CD4-positive, alpha-beta T cell treated with Interferon gamma for 1 hour (primary cell): Measurements from ENCODE around the gene CRIM1.

Experiments
- DNase-seq: peaks from one replicate; pipeline ENCODE4 v3.0.0-alpha.2; 2020

CRIM1 gene

DNA sequence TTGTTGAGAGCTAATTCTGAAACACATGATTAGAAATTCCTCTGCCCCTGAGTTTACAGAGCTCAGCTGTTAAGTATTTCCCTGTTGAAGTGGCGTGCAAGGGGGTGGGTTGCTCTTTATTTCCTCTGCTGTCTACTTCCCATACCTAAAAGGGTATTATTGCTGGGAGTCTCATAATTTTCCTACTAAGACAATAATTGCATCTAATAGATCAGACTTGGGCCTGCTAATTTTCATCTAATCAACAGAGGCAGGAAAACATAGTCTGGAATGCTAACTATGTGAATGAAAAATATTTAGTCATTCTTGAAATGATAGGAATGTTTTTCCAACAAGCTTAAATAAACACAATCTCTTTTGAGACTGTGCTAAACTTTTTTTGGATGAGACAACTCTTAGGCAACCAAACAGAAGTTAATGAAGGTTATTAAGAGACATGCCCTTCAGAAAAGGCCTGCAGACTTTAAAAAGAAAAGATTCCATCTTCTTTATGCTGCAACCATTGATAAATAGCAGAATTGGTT is 131.0 kb downstream of the CRIM1 start:
- no peak for DNase-seq

DNA sequence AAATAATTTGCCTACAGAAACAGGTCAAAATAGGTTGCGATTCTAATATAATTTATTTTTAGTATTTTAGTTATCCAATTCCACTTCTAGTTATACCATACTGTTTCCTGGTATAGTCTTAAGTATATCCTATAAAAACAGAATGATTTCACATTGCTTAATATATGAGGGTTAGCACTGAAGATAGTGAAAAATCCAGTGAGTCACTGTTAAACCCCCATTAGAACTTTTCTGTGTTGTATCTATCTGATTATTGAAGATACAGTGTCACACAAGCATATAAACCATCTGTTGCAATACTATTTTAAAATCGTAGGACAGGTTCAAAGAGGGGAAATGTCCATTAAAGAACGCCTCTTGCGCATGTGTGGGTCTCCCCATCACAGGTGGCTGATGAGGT is 132.4 kb downstream of the CRIM1 start:
- no peak for DNase-seq

DNA sequence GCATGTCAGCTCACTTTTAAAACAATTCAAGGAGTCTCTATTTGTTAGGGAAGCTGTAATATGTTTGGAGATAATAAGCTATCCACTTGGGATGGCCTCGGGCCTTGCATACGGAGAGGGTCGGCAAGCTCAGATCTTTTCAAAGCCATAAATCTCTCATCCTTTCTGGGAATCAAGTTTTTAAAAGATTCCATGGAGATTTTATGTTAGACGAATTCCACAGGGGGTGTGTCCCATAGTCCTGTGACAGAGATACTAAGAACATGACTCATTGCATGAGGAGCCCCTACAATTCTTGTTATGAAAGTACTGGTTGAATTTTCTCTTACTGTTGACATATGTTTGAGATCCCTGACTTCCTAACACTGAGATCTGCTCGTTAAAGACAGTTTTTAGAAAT is 133.7 kb downstream of the CRIM1 start:
- DNase-seq: no peak

DNA sequence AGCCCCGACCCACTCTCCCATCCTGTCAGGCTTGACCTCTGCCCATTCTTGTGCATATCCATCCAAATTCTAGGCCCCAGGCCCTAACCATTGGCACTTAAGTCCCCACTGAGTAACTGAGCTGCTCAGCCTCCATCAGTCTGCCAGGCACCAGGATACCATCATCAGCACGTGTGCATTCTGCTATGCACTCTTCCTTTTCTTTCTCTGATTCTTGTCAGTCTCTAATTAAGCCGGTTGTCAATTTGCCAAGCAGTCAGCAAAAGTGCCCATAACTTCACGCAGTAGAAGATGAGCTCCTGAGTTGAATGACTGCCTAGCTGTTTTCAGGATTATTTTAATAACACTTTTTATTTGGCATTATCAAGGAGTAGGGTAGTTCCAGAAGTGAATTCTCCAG is 135.2 kb downstream of the CRIM1 start:
- no peak for DNase-seq

DNA sequence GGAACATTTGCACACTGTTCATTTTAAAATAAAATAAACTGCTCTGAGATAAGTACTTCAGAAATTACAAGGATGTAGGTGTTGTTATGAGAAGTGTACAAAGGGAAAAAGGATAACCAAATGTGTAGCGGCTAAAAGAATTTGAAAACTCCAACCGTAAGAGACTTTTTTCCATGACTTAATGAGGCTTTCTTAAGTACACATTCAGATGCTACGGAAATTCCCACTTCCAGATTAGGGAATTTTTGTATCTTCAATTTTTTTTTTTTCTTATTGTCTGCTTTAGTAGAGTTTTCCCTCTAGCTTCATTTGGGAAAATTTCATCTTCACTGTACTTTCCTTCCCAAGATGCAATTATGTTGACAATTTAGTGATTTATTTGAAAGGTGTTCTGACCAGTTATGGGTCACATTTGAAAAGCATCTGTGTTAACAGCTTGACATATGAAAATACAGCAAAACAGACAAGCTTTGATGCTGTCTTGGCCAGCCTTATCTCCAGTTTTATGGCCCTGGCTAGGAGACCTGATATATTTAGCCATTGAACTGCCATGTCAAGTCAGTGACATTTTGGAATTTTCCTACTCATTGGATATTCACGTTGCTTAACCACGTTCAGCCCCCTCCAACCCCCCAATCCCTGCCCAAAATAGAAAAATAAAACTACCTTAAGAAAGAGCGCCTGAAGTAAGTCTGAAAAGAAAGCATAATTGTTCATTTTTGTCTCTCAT is 136.8 kb downstream of the CRIM1 start:
- no peak for DNase-seq

DNA sequence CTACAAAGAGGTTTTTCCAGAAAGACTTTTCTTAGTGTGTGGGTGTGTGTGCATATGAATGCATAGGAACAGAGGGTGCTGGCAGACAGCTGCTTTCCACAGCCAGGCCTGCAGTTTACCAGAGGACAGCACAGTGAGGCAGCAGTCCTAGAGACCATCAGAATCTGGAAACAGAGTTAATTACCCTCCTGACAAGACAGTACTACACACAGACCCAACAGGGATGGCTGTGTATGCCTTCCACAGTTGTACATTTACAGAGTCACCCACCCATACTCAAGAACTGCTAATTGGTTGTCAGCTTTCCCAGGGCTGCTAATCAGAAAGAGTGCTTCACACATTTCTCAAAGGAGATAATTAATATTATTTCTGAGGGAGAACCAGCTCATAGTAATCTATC is 137.7 kb downstream of the CRIM1 start:
- no peak for DNase-seq

DNA sequence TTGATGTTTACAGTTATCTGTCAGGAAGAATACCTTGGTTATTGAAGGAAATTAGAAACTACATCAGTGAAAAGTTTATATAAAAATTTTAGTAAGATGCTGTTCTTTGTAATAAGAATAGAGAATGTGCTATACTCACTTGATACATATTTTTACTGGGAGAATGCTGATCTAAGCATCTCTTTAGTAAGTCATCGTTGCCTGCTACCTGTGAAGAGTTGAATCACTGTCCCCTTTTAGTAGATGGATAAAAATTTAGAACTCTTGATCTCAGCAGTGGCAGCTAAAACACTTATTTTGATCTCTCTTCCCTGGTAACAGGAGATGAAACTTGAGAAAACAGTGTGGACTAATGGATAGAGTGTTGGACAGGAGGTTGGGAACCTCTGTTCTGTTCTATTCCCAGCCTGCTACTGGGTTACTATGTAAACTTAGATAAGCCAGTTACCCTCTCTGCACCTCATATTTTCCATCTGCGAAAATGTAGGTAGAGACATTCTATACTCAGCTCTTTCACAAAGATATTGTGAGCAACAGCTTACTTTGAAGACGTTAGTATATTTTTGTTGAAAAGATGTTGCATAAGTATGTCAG is 142.1 kb downstream of the CRIM1 start:
- no peak for DNase-seq

DNA sequence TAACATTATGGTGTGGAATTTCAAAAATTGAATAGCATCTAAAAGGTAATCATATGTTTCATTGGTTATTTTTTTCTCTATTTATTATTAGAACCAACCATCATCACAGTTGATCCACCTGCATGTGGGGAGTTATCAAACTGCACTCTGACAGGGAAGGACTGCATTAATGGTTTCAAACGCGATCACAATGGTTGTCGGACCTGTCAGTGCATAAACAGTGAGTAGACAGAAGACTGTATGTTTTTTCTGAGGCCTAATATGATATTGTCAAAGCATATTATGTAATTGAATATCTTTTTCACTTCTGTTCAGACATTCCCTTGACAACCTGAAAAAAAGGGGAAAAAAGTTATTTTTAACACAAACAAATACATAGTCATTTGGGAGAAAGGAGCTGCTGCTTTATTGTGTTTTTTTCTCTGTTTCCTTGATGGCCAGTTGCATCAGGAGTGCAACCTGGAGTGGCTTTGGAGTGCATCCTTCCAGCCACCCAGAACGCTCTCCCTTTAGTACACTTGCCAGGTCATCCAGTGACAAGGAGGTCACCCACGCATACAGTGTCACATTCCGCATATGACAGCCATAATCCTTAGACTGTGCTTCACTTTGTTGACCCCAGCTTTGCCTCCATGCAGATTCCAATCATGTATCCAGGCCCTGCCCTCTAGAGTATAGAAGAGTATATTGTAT is 143.7 kb downstream of the CRIM1 start:
- DNase-seq: no peak

DNA sequence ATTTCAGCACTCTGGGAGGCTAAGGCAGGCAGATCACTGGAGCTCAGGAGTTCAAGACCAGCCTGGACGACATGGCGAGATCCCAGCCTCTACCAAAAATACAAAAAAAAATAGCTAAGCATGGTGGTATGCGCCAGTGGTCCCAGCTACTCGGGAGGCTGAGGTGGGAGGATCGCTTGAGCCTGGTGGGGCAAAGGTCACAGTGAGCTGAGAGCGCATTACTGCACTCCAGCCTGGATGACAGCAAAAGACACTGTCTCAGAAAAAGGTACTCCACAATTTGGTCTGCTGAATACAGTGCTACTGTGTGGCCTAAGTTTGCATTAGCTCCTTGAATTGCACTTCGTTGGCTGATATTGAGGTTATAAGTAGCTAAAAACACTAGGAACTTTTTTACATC is 144.5 kb downstream of the CRIM1 start:
- no peak for DNase-seq

DNA sequence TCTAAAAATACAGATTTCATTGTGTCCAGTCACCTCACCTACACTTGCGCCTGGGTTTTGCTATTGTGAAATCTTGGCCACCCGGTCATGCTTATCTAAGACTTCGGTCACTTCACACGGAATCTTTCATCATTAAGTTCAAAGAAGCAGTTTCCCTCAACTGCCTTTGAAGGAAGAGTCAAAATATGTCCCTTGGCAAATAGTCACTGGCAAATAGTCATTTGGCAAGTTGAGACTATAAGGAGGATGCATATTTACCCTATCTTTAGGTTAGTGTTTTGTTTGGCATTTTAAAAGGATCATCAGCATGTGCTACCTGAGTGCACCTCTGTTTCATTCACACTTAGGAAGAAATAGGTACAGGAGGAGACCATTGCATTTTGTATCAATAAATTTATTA is 146.5 kb downstream of the CRIM1 start:
- no peak for DNase-seq

DNA sequence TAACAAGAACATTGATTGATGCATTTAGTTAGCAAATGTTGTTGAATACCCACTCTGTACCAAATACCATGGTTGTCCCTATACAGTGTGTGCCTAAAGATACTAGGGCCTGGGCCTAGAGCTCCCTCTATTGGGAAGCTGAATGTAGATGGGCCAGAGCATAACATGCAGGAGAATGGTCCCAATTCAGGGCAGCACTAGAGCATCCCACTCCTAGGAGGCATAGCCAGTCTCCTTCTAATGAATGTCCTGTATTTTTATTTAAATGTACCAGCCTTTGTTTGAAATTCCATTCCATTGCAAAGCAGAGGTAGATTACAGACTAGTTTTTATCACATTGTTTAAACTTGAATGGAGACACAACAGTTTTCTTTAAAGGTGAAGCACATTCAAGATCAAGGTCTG is 151.8 kb downstream of the CRIM1 start:
- DNase-seq: peak; percentile 9

DNA sequence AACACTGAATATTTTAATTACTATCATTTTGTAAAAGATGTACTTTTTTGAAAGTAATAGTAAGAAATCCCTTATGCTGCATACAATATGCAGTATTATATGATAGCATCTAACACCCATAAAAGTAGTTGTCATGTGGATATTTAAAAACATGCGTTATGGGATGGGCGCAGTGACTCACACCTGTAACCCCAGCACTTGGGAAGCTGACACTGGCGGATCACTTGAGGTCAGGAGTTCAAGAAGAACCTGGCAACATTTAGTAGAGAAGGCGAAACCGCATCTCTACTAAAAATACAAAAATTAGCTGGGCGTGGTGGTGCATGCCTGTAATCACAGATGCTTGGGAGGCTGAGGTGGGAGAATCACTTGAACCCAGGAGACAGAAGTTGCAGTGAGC is 153.5 kb downstream of the CRIM1 start:
- no peak for DNase-seq

DNA sequence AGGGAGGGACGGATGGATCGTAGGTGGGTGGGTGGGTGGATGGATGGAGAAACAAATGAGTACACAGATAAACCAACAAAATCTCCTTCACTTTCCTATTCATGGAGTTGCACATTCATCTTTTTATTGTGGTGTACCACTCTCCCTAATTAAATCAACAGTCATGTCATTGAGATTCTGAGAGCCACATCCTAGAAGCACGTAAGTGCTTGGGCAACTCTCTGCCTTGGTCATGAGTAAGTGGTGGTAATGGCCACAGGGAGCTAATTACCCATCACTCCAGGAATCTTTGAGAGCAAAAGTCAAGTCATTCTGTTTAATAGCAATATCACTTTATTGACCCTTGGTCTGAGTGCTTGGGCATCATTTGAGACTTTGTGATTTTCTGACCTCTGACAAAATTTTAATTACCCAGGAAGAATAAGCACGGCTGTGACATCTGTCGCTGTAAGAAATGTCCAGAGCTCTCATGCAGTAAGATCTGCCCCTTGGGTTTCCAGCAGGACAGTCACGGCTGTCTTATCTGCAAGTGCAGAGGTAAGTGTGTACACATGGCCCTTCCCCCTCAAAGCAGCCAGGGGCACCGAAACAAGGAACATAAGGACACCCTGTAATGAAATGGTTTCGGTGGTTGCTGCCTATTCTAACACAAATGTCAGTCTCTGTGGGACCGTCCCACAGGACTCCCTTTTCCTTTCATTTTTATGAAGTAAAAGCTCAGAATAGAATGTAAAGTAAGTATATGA is 156.5 kb downstream of the CRIM1 start:
- DNase-seq: no peak

DNA sequence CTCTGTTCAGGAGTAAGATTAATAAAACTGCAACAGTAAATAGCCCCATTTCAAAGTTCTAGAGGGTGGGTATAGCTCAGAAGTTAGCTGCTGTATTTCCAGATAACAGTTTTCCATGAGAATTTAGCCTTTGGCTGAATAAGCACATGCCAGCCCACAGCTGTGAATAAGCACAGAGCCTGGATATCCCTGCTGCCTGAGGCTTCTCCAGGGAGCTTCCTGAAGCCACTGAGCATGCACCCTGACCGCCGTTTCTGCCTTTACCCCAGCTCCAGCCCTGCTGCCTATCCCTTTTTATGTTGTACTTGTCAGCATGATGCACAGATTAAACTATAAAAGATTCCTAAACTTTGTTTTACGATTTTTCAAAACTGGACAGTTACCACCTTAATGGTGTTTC is 157.1 kb downstream of the CRIM1 start:
- DNase-seq: no peak

DNA sequence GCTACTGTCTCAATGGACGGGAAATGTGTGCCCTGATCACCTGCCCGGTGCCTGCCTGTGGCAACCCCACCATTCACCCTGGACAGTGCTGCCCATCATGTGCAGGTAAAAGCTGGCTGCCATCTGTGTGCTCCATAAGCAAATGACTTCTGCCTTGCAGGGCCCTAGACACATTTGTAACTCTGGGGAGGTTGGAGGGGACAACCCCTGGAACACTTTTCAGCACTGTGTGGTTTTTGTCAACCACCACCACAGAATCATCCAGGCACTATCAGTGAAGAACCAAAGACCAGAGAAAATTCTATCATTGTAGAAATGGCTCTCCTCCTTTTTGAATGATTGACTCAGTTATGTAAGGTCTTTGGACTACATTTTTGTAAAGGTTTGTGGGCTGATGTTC is 158.1 kb downstream of the CRIM1 start:
- DNase-seq: no peak

DNA sequence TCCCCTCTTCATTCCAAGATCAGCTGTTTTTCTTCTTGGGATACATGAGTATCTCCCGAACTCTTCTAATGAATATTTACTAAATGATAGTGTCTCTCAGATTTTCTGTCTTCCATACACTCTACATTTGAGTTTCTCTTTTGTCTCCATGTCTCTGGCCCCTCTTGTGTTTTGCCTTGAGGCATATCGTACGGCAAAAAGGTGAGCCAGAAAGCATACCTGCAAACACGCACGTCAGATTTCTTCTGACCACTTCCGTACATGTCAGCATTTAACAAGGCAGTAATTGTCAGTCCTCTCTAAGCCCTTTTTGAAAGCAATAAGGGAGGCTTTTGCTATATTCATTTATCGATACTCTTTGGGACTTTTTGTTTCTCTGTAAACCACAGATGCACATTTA is 160.0 kb downstream of the CRIM1 start:
- no peak for DNase-seq

DNA sequence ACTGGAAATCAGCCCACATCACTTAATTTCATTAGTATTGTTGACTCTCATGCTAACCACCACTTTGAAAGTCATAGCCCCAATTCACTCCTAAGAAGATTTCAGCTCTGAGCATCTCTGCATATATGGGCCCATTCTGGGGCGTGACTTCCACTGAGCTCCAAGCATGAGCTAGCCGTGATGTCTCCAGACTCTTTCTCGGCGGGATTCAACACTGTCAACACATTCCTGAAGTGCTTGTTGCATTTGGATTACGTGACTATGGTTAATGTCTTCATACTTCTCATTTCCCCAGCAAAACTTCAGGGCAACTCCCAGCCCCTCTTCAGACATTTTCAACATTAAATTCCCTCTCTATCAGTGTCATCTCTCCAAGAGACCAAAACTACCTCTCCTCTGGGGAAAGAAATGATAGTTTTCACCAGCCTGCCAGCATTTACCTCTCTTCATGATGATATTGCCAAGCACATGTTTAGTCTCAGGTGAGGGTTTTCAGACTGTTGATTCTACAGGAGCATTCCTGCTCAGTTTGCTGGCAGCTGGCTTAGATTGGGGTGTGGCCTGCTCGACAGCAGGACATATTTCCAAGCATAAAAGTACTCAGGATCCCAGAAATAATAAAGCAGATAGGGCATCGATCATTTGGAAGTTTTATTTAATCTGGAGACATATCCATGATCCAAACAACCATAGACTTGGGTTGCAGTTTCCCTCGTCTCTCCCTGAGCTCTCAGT is 160.7 kb downstream of the CRIM1 start:
- DNase-seq: no peak

DNA sequence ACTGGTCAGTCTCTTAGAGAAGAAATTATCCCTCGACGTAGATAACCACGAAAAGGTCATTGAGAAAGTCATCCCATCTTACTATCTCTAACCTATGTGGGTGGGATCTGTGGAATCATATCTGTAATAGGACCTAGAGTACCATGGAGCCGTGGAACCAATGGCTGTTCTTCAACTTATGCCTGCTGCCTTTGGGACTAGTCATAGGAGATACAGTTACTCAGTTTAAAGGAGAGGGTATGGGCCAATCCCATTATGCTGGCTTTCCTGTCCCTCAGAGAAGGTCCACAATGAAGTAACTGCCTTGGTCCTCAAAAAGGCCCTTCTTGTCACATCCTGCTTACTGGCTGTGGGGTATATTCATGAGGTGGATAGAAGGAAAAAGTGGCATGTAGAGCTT is 164.9 kb downstream of the CRIM1 start:
- DNase-seq: no peak

DNA sequence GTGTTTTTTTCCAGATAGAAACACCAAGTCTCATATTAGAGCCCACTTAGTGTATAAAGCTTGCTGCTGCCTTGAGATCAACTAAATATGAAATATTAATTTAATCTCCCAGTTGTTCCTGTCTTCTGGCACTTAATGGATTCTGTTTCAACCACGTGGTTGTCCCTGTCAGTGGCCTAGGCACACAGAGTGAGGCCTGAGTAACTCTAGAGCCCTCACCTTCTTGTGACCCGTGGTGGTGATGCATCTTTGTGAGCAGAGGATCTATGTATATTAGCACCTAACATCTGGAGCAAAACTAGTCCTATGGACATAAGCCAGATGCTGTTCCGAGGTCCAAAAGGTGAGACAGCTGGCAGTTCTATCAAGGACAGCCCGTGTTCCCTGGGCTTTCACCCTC is 167.6 kb downstream of the CRIM1 start:
- DNase-seq: no peak

DNA sequence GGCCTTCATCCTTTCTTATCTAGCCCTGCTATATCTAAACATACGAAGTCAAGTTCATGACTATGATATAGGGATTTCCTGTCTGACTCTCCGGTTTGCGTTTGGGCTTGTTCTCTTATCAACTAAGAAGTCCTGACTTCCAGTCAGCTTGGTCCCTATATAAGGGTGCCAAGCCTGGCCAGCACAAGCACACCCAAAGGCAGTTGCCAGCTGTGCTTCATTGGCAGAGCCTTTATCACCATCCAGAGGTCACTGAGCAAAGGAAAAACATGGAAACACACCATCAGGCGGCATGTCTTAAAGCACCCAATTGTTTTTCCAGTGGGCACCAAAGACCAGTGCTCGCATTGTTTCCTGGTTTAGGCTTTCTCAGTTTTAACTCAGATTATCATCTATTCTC is 169.7 kb downstream of the CRIM1 start:
- no peak for DNase-seq

DNA sequence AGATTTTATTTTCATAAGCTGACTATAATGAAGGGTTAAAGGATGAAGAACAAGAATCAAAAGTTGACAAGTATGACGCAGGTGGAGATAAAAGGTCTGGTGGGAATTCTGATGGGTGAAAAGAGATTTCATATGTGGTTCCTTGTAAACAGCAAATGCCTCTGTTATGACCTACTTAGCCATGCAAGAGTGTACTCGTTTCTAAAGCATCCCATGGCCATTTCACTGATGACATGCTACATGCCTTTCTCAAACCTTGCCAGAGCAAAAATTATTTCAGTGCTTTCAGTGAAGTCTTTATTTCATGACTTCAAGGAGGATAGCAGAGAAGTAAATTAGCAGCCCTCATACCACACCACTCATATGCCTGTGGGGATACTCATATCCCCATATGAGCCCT is 170.6 kb downstream of the CRIM1 start:
- no peak for DNase-seq

DNA sequence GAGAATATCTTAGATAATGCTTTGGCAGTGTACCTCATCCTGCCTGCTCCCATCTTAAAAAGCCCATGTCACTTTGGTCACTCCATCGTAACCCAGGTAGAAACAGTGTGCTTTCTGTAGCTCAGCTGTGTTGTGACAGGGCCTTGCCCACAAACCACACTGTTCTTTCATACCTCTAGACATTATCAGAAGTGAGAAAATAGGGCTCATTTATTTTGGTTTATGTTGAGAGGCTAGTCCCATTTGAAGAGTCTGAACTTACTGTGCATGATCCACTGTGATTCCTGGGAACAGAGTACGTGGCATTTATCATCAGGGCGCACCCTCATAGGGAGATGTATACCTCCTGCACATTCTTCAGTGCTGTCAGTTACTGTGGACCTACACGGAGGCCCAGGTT is 172.7 kb downstream of the CRIM1 start:
- DNase-seq: no peak
